ENCODE measurements around the gene ZNF354C.

- TF ChIP-seq CTCF (IDR thresholded peaks at IDR 0.05): no peak
- no peak for TF ChIP-seq POLR2A (IDR thresholded peaks at IDR 0.05)
Observed at GRCh38 chr5:179089502-179089901, 29.3 kb downstream of the ZNF354C start.
